ENCODE measurements around the gene FRRS1. TPM values are rescaled to one million over a fixed set of nuclear protein-coding genes. Genes with fewer than 3 reads are reported as not detected.

Gene FRRS1
- total RNA-seq, 1 experiment from 2014 or later: 12.1 TPM

DNA sequence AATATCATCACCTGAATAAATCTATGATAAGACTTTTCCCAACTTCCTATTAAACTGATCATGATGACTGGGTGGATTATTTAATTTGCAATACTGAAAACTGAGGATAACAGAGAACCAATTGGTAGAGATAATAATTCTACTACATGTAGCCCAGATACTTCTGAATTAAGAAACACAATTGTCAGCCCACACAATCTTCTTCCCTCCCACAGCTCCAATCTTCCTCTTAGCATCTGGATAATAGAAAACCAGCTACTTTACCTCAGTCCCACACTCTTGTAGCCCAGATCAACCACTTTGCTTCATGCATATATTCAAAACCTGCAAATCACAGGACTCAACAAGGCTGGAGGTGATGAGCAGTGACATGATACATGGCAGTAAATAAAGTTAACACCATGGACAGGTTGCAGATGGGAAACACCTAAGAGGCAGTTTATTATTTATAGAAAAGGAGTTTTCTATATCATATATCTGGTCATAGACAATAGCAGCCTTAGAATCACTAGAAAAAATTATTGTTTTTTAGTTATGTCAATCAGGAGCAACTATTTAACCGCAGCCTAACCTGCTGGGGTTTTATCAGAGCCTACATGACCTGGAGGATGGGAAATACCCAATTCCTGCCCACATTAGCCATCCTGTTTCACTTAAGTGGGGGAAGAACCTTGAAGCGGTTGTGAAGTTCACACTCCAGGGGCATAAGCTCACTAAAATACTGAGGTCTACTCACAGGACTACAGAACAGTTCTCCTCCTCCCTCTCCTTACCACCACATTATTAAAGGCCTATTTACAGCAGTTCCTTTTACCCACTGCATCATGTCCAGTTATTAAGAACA, 16.7 kb downstream of the FRRS1 start:
- BruUV-seq (replicated peaks): no TSS peak
- CTCF ChIA-PET: no interaction called here

DNA sequence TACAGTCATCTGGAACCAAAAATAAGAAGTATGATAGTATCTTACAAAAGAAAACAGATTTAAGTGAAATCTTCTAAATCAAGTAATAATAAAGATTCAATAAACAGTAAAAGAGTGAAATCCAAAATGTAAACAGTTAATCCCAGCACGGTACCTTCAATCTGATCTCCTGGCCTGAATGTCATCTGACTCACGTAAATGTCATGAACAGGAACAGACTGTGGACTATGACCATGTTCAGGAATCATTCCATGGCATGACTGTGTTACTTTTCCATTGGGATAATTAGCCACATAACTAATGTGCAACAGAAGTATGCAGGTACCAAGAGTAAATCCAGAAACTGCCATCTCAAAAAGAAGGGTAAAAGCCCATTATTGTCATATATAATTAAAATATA, 18.0 kb downstream of the FRRS1 start:
- Histone ChIP-seq H3K27me3 (replicated peaks; ENCODE audit: insufficient read depth, low read depth, low read length, poor library complexity) (no peaks in the 10 kb centered on the region), H3K4me3 (ENCODE audit: low read depth, low read length, poor library complexity, severe bottlenecking) (no peak overlapping the region), H3K4me1 (ENCODE audit: insufficient read depth, low read length, poor library complexity, severe bottlenecking) (peaks cover 3% of the 10 kb centered on the region), H3K36me3 (ENCODE audit: insufficient read depth, low read length, poor library complexity, severe bottlenecking) (no peaks in the 10 kb centered on the region), H3K9me3 (ENCODE audit: low read depth, low read length, poor library complexity, severe bottlenecking) (no peaks in the 10 kb centered on the region), H3K27ac (ENCODE audit: low read depth, low read length, poor library complexity, severe bottlenecking) (no peak overlapping the region)
- intact Hi-C loops (cut with micrococcal nuclease; ENCODE audit: unreplicated experiment): no loop called here
- ChIA-PET POLR2A (ENCODE audit: low non-redundant PET) (no interaction called here), CTCF (no interaction called here)
- no peak for DNase-seq (ENCODE audit: low spot score)
- TF ChIP-seq, protein P1, sequence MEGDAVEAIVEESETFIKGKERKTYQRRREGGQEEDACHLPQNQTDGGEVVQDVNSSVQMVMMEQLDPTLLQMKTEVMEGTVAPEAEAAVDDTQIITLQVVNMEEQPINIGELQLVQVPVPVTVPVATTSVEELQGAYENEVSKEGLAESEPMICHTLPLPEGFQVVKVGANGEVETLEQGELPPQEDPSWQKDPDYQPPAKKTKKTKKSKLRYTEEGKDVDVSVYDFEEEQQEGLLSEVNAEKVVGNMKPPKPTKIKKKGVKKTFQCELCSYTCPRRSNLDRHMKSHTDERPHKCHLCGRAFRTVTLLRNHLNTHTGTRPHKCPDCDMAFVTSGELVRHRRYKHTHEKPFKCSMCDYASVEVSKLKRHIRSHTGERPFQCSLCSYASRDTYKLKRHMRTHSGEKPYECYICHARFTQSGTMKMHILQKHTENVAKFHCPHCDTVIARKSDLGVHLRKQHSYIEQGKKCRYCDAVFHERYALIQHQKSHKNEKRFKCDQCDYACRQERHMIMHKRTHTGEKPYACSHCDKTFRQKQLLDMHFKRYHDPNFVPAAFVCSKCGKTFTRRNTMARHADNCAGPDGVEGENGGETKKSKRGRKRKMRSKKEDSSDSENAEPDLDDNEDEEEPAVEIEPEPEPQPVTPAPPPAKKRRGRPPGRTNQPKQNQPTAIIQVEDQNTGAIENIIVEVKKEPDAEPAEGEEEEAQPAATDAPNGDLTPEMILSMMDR (conservative IDR thresholded peaks at IDR 0.05; ENCODE audit: low read depth, low read length): no peak
- no peak for TF ChIP-seq EZH2 (IDR thresholded peaks at IDR 0.05; ENCODE audit: borderline replicate concordance, low read depth, low read length, poor library complexity, severe bottlenecking)
- no TSS peak for BruUV-seq (replicated peaks)

More for the DNA sequence above, 16.7 kb downstream of the FRRS1 start:
- no peak overlapping the region for H3K4me3 ChIP-seq (ENCODE audit: low read depth, low read length, poor library complexity, severe bottlenecking)
- no peaks in the 10 kb centered on the region for H3K36me3 ChIP-seq (ENCODE audit: insufficient read depth, low read length, poor library complexity, severe bottlenecking)
- TF ChIP-seq, protein P1 (conservative IDR thresholded peaks at IDR 0.05; ENCODE audit: low read depth, low read length): no peak
- TF ChIP-seq EZH2 (IDR thresholded peaks at IDR 0.05; ENCODE audit: borderline replicate concordance, low read depth, low read length, poor library complexity, severe bottlenecking): no peak
- H3K9me3 ChIP-seq (ENCODE audit: low read depth, low read length, poor library complexity, severe bottlenecking): no peaks in the 10 kb centered on the region
- intact Hi-C loops (cut with micrococcal nuclease; ENCODE audit: unreplicated experiment): no loop called here
- no peak overlapping the region for H3K27ac ChIP-seq (ENCODE audit: low read depth, low read length, poor library complexity, severe bottlenecking)
- POLR2A ChIA-PET (ENCODE audit: low non-redundant PET): interaction anchor here (0.7 kb wide), 1 partner anchor 999 kb away, joined by 6 read pairs; no protein-coding TSS in a partner anchor
- H3K27me3 ChIP-seq (replicated peaks; ENCODE audit: insufficient read depth, low read depth, low read length, poor library complexity): no peaks in the 10 kb centered on the region
- peaks cover 3% of the 10 kb centered on the region for H3K4me1 ChIP-seq (ENCODE audit: insufficient read depth, low read length, poor library complexity, severe bottlenecking)
- no peak for DNase-seq (ENCODE audit: low spot score)

DNA sequence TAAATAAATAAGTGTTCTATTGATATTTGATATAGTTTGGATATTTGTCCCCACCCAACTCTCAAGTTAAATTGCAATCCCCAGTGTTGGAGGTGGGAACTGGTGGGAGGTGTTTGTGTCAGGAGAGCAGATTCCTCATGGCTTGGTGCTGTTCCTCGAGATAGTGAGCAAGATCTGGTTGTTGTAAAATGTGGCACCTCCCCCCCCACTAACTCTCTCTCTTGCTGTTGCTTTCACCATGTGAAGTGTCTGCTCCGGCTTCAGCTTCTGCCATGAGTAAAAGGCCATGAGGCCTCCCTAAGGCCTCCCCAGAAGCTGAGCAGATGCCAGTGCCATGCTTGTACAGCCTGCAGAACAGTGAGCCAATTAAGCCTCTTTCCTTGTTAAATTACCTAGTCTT, 20.8 kb downstream of the FRRS1 start:
- Histone ChIP-seq H3K4me1 (ENCODE audit: insufficient read depth, low read length, poor library complexity, severe bottlenecking) (no peaks in the 10 kb centered on the region), H3K9me3 (ENCODE audit: low read depth, low read length, poor library complexity, severe bottlenecking) (no peaks in the 10 kb centered on the region), H3K27ac (ENCODE audit: low read depth, low read length, poor library complexity, severe bottlenecking) (no peak overlapping the region), H3K4me3 (ENCODE audit: low read depth, low read length, poor library complexity, severe bottlenecking) (no peak overlapping the region), H3K36me3 (ENCODE audit: insufficient read depth, low read length, poor library complexity, severe bottlenecking) (no peaks in the 10 kb centered on the region), H3K27me3 (replicated peaks; ENCODE audit: insufficient read depth, low read depth, low read length, poor library complexity) (no peaks in the 10 kb centered on the region)
- no peak for DNase-seq (ENCODE audit: low spot score)
- ChIA-PET CTCF (no interaction called here), POLR2A (ENCODE audit: low non-redundant PET) (no interaction called here)
- intact Hi-C loops (cut with micrococcal nuclease; ENCODE audit: unreplicated experiment): no loop called here
- TF ChIP-seq EZH2 (IDR thresholded peaks at IDR 0.05; ENCODE audit: borderline replicate concordance, low read depth, low read length, poor library complexity, severe bottlenecking): no peak
- TF ChIP-seq, protein P1 (conservative IDR thresholded peaks at IDR 0.05; ENCODE audit: low read depth, low read length): no peak
- BruUV-seq (replicated peaks): no TSS peak

All from A673 (cell line).